ENCODE data around the gene MCM7. TPM values are rescaled to one million over a fixed set of nuclear protein-coding genes. Genes with fewer than 3 reads are reported as not detected.

The MCM7 gene
- total RNA-seq, 1 experiment from 2014 or later: 109 TPM

GRCh38 chr7:100107125-100107737, 6.0 kb upstream of the MCM7 start:
- no peak overlapping the region for H2AFZ ChIP-seq (ENCODE audit: low read length)
- peaks cover 6% of the 10 kb centered on the region for H3K4me1 ChIP-seq (ENCODE audit: low read length)
- H3K4me3 ChIP-seq (ENCODE audit: low read length): no peak overlapping the region
- no peak overlapping the region for H3K27ac ChIP-seq (ENCODE audit: low read length)
- no peaks in the 10 kb centered on the region for H3K27me3 ChIP-seq (ENCODE audit: low read length)
- H3K36me3 ChIP-seq (ENCODE audit: insufficient read depth, low read length): peaks cover 5% of the 10 kb centered on the region; the same call in 1 of the 2 replicates
- H3K4me2 ChIP-seq (ENCODE audit: low read depth, low read length, poor library complexity, severe bottlenecking): no peak overlapping the region
- H3K9me2 ChIP-seq (replicated peaks; ENCODE audit: insufficient read depth, low read length): no peaks in the 10 kb centered on the region
- no peaks in the 10 kb centered on the region for H4K20me1 ChIP-seq (ENCODE audit: insufficient read depth, low read depth, low read length)
- peaks cover 1% of the 10 kb centered on the region; the same call in 1 of the 2 replicates for H3K79me2 ChIP-seq (ENCODE audit: low read length)
- H3K9ac ChIP-seq (ENCODE audit: low read length): no peak overlapping the region
- no peak for DNase-seq
- no peaks in the 10 kb centered on the region for H3K9me3 ChIP-seq (ENCODE audit: low read length)

GRCh38 chr7:100106633-100107032, 5.4 kb upstream of the MCM7 start:
- Histone ChIP-seq H3K27ac (ENCODE audit: low read length) (no peak overlapping the region), H3K27me3 (ENCODE audit: low read length) (no peaks in the 10 kb centered on the region), H3K9me2 (replicated peaks; ENCODE audit: insufficient read depth, low read length) (no peaks in the 10 kb centered on the region), H3K9me3 (ENCODE audit: low read length) (no peaks in the 10 kb centered on the region), H3K4me3 (ENCODE audit: low read length) (no peak overlapping the region), H3K79me2 (ENCODE audit: low read length) (peaks cover 3% of the 10 kb centered on the region; the same call in 1 of the 2 replicates), H3K36me3 (ENCODE audit: insufficient read depth, low read length) (peaks cover 4% of the 10 kb centered on the region; the same call in 1 of the 2 replicates), H3K4me2 (ENCODE audit: low read depth, low read length, poor library complexity, severe bottlenecking) (no peak overlapping the region), H3K4me1 (ENCODE audit: low read length) (peaks cover 9% of the 10 kb centered on the region), H3K9ac (ENCODE audit: low read length) (no peak overlapping the region), H2AFZ (ENCODE audit: low read length) (no peak overlapping the region), H4K20me1 (ENCODE audit: insufficient read depth, low read depth, low read length) (no peaks in the 10 kb centered on the region)
- no peak for DNase-seq

- no peak overlapping the region for H2AFZ ChIP-seq (ENCODE audit: low read length)
- H3K4me1 ChIP-seq (ENCODE audit: low read length): peaks cover 9% of the 10 kb centered on the region
- H3K36me3 ChIP-seq (ENCODE audit: insufficient read depth, low read length): no peaks in the 10 kb centered on the region
- no peaks in the 10 kb centered on the region for H3K27me3 ChIP-seq (ENCODE audit: low read length)
- H3K9me2 ChIP-seq (replicated peaks; ENCODE audit: insufficient read depth, low read length): no peaks in the 10 kb centered on the region
- H3K9me3 ChIP-seq (ENCODE audit: low read length): no peaks in the 10 kb centered on the region
- no peak overlapping the region for H3K4me3 ChIP-seq (ENCODE audit: low read length)
- DNase-seq: no peak
- peaks cover 8% of the 10 kb centered on the region for H3K79me2 ChIP-seq (ENCODE audit: low read length)
- H3K4me2 ChIP-seq (ENCODE audit: low read depth, low read length, poor library complexity, severe bottlenecking): no peak overlapping the region
- H4K20me1 ChIP-seq (ENCODE audit: insufficient read depth, low read depth, low read length): no peaks in the 10 kb centered on the region
- H3K9ac ChIP-seq (ENCODE audit: low read length): no peak overlapping the region
- H3K27ac ChIP-seq (ENCODE audit: low read length): no peak overlapping the region
Measured at GRCh38 chr7:100105534-100105933, 4.3 kb upstream of the MCM7 start.

GRCh38 chr7:100102950-100103840, 2.0 kb upstream of the MCM7 start:
- Histone ChIP-seq H3K9me3 (ENCODE audit: low read length) (no peaks in the 10 kb centered on the region), H3K9ac (ENCODE audit: low read length) (peak overlapping the region; percentile 74; the same call in 1 of the 2 replicates), H3K9me2 (replicated peaks; ENCODE audit: insufficient read depth, low read length) (no peaks in the 10 kb centered on the region), H3K4me3 (ENCODE audit: low read length) (peak overlapping the region; percentile 96; the same call in 1 of the 2 replicates), H3K27me3 (ENCODE audit: low read length) (no peaks in the 10 kb centered on the region), H3K27ac (ENCODE audit: low read length) (no peak overlapping the region), H3K4me1 (ENCODE audit: low read length) (peaks cover 20% of the 10 kb centered on the region), H4K20me1 (ENCODE audit: insufficient read depth, low read depth, low read length) (peaks cover 15% of the 10 kb centered on the region; the same call in 1 of the 2 replicates), H3K4me2 (ENCODE audit: low read depth, low read length, poor library complexity, severe bottlenecking) (peak overlapping the region; percentile 72), H2AFZ (ENCODE audit: low read length) (no peak overlapping the region), H3K36me3 (ENCODE audit: insufficient read depth, low read length) (peaks cover 18% of the 10 kb centered on the region), H3K79me2 (ENCODE audit: low read length) (peaks cover 31% of the 10 kb centered on the region)
- no peak for DNase-seq

- Histone ChIP-seq H3K27ac (ENCODE audit: low read length) (peak overlapping the region; percentile 94), H3K79me2 (ENCODE audit: low read length) (peaks cover 34% of the 10 kb centered on the region), H3K9me2 (replicated peaks; ENCODE audit: insufficient read depth, low read length) (no peaks in the 10 kb centered on the region), H3K27me3 (ENCODE audit: low read length) (no peaks in the 10 kb centered on the region), H3K9me3 (ENCODE audit: low read length) (no peaks in the 10 kb centered on the region), H2AFZ (ENCODE audit: low read length) (no peak overlapping the region), H3K4me2 (ENCODE audit: low read depth, low read length, poor library complexity, severe bottlenecking) (peak overlapping the region; percentile 72), H3K4me1 (ENCODE audit: low read length) (peaks cover 20% of the 10 kb centered on the region), H4K20me1 (ENCODE audit: insufficient read depth, low read depth, low read length) (peaks cover 15% of the 10 kb centered on the region; the same call in 1 of the 2 replicates), H3K4me3 (ENCODE audit: low read length) (peak overlapping the region; percentile 96), H3K36me3 (ENCODE audit: insufficient read depth, low read length) (peaks cover 36% of the 10 kb centered on the region), H3K9ac (ENCODE audit: low read length) (peak overlapping the region; percentile 98)
- DNase-seq: peak; percentile 97
Measured at GRCh38 chr7:100100420-100101015, 679 bp downstream of the MCM7 start.

- H3K36me3 ChIP-seq (ENCODE audit: insufficient read depth, low read length): peaks cover 45% of the 10 kb centered on the region
- peaks cover 34% of the 10 kb centered on the region for H3K79me2 ChIP-seq (ENCODE audit: low read length)
- peaks cover 20% of the 10 kb centered on the region for H3K4me1 ChIP-seq (ENCODE audit: low read length)
- no peak for DNase-seq
- H2AFZ ChIP-seq (ENCODE audit: low read length): no peak overlapping the region
- peaks cover 18% of the 10 kb centered on the region; the same call in 1 of the 2 replicates for H4K20me1 ChIP-seq (ENCODE audit: insufficient read depth, low read depth, low read length)
- no peaks in the 10 kb centered on the region for H3K27me3 ChIP-seq (ENCODE audit: low read length)
- H3K27ac ChIP-seq (ENCODE audit: low read length): no peak overlapping the region
- H3K9me3 ChIP-seq (ENCODE audit: low read length): no peaks in the 10 kb centered on the region
- peak overlapping the region; percentile 98 for H3K9ac ChIP-seq (ENCODE audit: low read length)
- H3K4me2 ChIP-seq (ENCODE audit: low read depth, low read length, poor library complexity, severe bottlenecking): peak overlapping the region; percentile 72
- H3K9me2 ChIP-seq (replicated peaks; ENCODE audit: insufficient read depth, low read length): no peaks in the 10 kb centered on the region
- H3K4me3 ChIP-seq (ENCODE audit: low read length): peak overlapping the region; percentile 96
Measured at GRCh38 chr7:100099452-100099851, 1.7 kb downstream of the MCM7 start.

- DNase-seq: no peak
- Histone ChIP-seq H4K20me1 (ENCODE audit: insufficient read depth, low read depth, low read length) (peaks cover 18% of the 10 kb centered on the region; the same call in 1 of the 2 replicates), H3K9me2 (replicated peaks; ENCODE audit: insufficient read depth, low read length) (no peaks in the 10 kb centered on the region), H3K4me1 (ENCODE audit: low read length) (peaks cover 20% of the 10 kb centered on the region), H3K4me2 (ENCODE audit: low read depth, low read length, poor library complexity, severe bottlenecking) (no peak overlapping the region), H3K27ac (ENCODE audit: low read length) (no peak overlapping the region), H3K4me3 (ENCODE audit: low read length) (no peak overlapping the region), H3K9ac (ENCODE audit: low read length) (no peak overlapping the region), H3K36me3 (ENCODE audit: insufficient read depth, low read length) (peaks cover 50% of the 10 kb centered on the region), H3K27me3 (ENCODE audit: low read length) (no peaks in the 10 kb centered on the region), H3K9me3 (ENCODE audit: low read length) (no peaks in the 10 kb centered on the region), H3K79me2 (ENCODE audit: low read length) (peaks cover 34% of the 10 kb centered on the region), H2AFZ (ENCODE audit: low read length) (no peak overlapping the region)
Measured at GRCh38 chr7:100098913-100099312, 2.3 kb downstream of the MCM7 start.

GRCh38 chr7:100095704-100096103, 5.5 kb downstream of the MCM7 start:
- Histone ChIP-seq H3K27me3 (ENCODE audit: low read length) (no peaks in the 10 kb centered on the region), H3K4me1 (ENCODE audit: low read length) (peaks cover 11% of the 10 kb centered on the region), H3K27ac (ENCODE audit: low read length) (no peak overlapping the region), H3K36me3 (ENCODE audit: insufficient read depth, low read length) (peaks cover 60% of the 10 kb centered on the region), H3K9ac (ENCODE audit: low read length) (no peak overlapping the region), H3K79me2 (ENCODE audit: low read length) (peaks cover 27% of the 10 kb centered on the region), H3K4me2 (ENCODE audit: low read depth, low read length, poor library complexity, severe bottlenecking) (no peak overlapping the region), H3K4me3 (ENCODE audit: low read length) (no peak overlapping the region), H4K20me1 (ENCODE audit: insufficient read depth, low read depth, low read length) (peaks cover 18% of the 10 kb centered on the region; the same call in 1 of the 2 replicates), H3K9me2 (replicated peaks; ENCODE audit: insufficient read depth, low read length) (no peaks in the 10 kb centered on the region), H2AFZ (ENCODE audit: low read length) (no peak overlapping the region), H3K9me3 (ENCODE audit: low read length) (no peaks in the 10 kb centered on the region)
- no peak for DNase-seq

Measured in Karpas-422 (cell line).